Activated CD8-positive, alpha-beta memory T cell treated with anti-CD3 and anti-CD28 coated beads for 48 hours (primary cell): ENCODE measurements around the gene SLC24A1.
"Not testable (repeated sequence)": the region's sequence is repeated elsewhere in the genome, so short reads cannot be mapped to it uniquely, and the experiment has no call there.

ENCODE experiments used
- DNase-seq, 3 experiments: peaks; one replicate each; pipeline ENCODE4 v3.0.0-alpha.2; 2020; ENCODE audit warnings: low read depth in 2 of 3, low spot score in 2 of 3

The SLC24A1 gene

GRCh38 chr15:65621638-65622037, at the start of gene SLC24A1:
TSS of gene SLC24A1 (plus strand) at chr15:65621938. CDS start at chr15:65624081, 2,143 bp downstream.
- DNase-seq: no peak

DNA sequence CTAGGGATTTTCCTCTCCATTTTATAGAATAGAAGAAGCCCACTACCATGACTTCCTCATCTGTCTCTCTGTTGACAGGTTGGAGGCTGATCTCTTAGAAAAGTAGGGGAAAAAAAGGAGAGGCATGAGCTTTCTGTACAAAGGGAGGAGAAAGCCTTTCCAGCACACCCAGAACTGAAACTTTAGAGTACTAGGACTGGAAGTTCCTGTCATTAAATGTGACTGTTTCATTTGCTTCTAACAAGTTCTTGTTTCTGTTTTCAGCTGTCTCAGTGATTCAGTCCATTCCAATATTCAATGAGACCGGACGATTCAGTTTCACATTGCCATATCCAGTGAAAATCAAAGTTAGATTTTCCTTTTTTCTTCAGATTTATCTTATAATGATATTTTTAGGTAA, 49.8 kb upstream of the SLC24A1 start:
- DNase-seq: no peak

- DNase-seq: no peak
Measured at GRCh38 chr15:65576664-65577063, 45.1 kb upstream of the SLC24A1 start.

DNA sequence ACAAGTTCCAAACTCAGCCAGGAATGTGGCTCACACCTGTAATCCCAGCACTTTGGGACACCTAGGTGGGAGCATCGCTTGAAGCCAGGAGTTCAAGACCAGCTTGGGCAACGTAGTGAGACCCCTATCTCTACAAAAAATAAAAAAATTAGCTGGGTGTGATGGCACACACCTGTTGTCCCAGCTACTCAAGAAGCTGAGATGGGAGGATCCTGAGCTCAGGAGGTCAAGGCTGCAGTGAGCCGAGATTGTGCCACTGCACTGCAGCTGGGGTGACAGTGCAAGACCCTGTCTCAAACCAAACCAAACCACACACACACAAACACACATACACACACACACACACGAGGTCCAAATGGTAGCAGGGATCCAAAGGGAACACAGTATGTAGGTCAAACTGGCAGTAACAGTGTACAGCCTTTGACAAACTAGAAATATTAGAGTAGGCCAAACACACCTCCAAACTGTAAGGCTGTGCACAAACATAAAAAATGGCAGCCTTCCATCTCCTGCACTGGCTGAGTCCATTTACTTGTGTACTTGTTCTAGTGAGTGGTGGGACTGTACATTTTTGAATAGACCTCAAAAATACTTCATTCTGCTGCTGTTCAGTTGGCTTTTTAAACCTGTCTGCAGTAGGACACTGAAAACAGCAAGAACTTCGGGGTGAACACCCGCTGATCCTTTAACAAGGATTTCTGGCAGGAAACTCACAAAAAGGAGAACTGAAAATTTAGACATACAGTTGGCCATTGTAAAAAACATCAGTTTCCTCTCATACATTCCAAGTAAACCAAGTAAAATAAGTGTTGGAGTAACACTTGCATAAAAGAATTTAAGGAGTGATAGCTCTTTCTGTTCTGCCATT, 44.4 kb upstream of the SLC24A1 start:
- no peak for DNase-seq

DNA sequence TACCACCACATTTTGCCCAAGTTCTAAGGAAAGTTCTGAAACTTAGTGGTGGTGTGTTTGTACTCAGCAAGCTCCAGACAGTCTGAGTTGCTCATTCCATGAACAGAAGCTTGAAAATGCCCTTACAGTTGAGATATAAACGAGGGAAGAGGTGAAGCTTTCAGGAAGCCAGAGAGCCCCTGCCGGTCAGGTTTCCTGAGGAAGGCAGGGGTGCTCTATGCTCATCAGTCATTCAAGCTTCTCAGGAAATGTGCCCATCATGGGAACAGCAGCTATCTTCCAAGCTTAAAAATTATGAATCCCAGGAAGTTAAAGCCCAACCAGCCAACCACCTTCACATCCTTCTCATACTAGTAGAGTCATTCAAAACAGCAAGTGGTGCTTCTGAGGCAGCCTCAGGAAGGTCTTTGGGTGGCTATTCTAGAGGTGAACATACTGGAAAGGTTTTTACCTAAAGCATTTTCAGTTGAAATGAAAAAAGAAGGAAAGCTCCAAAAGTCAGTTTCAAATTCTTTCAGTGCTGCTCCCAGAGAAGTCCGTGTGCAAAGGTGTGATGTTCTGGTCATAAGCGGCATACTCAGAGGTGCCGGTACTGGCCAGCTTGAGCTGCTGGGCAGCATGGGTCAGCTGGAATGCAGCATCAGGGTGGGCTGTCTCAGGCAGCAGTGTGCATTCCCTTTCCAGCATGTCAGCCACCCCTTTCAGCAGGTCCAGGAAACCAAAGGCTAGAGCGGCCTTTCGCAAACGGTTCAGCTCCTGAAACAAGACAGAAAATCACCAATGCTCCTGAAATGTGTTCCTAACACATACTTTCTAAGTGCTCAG, 42.6 kb upstream of the SLC24A1 start:
- DNase-seq: no peak

DNA sequence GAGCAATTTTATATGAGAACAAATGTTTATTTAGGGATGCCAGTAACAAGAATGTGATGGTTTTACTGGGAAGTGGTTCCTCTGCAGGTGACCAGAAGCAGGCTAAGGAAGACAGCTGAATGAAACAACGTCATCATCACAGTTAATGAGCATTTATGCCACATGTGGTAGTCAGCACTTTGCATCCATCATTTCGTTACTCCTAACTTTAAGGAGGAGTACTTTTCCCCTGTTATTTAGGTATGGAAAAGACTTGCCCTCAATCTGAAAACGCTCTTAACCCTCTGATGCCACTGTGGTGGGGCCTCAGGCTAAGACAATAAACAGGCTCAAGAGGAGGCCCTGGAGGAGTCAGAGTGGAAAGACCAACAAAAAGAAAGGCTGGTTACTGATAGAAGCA, 42.0 kb upstream of the SLC24A1 start:
- DNase-seq: no peak

DNA sequence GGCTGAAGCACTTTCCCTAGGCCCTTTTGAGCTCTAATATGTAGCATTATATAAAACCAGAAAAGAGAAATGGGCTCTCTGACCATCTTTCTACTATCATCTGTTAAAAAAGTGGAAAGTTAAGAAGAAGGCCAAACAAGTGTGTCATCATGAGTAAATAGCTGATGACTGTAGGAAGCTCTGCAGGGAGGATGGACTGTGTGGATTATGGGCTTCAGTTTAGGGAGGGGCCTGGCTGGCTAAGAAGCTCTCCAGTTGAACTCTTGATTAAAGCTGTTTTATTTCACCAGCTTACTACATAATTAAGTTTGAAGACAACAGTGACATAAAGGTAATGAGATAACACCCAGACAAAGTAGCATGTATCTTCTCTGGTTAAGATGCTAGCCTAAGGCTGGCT, 41.5 kb upstream of the SLC24A1 start:
- no peak for DNase-seq

DNA sequence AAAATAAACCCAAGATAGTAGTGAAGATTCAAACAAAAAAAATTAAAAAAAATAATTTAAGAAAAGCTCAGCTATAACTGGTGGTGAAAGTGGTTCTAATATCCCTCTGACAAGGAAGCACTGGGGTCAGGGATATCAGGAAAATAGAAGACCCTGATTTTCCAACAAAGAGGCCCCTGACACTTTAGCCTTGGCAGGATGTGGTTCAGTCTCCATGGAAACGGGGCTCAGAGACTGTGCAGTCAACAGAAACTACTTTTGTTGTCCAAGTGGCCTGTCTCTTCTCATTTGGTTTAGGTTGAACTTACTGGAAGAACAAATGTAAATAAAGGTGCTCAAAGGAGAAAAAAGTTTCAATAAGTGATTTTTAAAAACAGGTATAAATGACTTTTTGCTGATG, 38.0 kb upstream of the SLC24A1 start:
- no peak for DNase-seq

- no peak for DNase-seq
Measured at GRCh38 chr15:65584241-65584640, 37.5 kb upstream of the SLC24A1 start.

DNA sequence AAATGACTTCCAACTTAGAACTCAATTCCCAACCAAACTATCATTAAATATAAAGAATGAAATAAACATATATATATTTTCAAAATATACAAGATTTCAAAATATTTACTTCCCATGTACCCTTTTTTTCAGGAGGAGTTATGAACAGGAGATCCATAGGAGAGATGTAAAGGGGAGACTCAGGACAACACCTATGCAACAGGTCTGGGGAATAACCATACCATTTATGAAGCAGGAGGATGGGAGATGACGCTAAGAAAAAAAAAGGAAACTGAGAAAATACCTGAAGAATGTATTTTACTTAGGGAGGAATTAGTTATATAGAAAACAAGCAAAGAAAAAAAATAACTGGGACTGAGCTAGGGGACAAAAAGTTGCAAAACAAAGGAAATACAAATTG, 34.6 kb upstream of the SLC24A1 start:
- no peak for DNase-seq

- no peak for DNase-seq
Measured at GRCh38 chr15:65595960-65596359, 25.8 kb upstream of the SLC24A1 start.

- DNase-seq: no peak
Measured at GRCh38 chr15:65598468-65598867, 23.3 kb upstream of the SLC24A1 start.

GRCh38 chr15:65599677-65600076, 22.1 kb upstream of the SLC24A1 start:
- DNase-seq: no peak

DNA sequence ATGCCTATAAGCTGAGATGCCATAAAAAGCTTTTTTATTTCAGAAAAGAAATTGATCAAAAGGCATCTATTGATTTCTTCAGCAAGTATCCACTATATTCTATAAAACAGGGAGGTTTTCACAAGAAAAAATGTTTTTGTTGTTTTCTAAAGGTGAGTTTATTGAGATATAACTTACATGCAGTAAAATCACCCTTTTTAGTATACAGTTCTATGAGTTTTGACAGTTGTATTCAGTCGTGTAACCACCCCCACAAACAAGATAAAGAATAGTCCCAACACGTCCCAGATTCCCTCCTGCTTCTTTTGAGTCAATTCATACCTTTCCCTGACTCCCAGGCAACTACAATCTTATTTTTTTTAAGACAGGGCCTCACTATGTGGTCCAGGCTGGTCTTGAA, 18.6 kb upstream of the SLC24A1 start:
- no peak for DNase-seq

GRCh38 chr15:65603559-65603958, 18.2 kb upstream of the SLC24A1 start:
- DNase-seq: no peak

DNA sequence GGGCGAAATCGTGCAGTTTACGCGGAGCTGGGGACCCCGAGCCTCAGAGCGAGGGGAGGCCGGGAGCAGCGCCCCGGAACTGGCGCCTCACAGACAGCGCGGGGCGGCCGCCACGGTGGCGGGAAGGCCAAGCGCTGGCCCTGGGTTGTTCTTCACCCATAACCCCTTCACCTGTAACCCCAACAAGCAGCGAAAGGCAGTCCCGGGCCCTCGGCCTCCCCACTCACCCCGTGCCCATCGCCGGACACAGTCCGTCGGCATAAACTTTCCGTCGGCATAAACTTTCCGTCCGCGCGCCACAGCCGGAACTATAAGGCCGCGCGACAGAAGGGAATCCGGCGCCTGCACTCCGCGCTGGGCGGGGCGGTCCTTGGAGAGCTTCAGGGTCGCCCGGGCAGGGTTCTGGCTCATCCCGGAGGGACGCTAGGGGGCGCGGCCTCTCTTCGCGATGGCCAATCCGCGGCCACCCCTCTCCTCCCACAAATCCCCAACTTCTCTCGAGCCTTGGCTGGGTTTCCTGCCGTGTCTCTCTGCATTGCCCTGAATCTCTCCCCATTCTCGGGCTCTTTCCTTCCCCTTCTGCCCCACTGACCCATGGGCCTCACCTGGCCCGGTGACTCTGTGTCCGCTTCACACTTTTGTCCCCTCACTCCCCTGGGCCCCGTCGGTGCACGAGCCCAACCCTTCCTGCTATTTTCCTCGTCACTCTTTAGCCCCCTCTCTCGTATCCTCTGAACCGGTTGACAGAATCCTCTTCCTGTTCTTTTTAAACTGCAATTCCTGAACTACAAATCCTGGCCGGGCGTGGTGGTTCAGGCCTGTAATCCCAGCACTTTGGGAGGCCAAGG, 10.6 kb upstream of the SLC24A1 start, which contains the start of gene INTS14:
Gene INTS14 (minus strand): TSS at position 261 of the 848 bp plus-strand sequence. CDS start 3,751 bp downstream, outside the sequence.
- DNase-seq: peak; percentile 91 to 94 (median 93)

GRCh38 chr15:65611888-65612615, 9.7 kb upstream of the SLC24A1 start:
- no peak for DNase-seq

DNA sequence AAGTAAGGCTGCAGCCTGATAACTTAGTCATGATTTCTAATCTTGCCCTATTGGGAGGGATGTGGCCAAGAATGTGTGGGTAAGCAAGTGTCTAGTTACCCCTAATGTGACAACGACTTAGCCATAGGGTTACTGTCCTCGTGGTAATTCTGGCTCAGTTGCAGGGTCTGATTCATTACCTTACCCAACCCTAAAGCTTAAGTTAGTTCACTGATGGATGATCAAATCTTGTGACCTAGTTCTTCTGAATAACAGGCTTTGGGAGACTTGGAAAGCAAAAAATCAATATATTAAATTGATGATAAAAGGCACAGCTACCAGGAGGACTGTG, 9.2 kb upstream of the SLC24A1 start:
- DNase-seq: no peak

DNA sequence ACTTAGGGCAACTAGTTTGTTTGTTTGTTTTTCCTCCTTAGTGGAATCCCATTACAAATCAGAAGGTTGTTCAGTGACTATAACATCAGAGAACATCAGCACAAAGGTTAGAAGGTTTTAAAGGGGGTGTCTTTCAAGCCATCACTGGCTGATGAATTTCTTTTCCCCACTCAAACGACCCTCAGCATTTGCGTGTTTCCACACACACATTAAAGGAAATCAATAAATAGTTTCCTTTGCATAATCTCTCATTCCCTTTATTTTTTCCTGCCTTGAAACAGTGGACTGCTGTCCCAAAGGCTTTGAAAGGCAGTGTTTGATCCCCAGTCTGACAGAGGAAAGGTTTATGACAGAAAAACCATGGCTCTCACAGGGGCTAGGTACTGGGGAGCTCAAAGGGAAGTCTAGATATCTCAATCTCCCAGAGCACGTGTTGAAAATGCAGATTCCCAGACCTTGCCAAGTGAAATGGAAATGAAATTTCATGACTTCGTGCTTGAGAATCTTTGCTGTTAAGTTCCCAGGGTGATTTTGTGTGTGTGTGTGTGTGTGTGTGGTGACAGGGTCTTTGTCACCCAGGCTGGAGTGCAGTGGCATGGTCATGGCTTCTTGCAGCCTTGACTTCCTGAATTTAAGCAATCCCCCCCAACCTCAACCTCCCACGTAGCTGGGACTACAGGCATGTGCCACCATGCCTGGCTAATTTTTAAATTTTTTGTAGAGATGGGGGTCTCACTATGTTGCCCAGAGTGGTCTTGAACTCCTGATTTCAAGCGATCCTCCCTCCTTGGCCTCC, 8.6 kb upstream of the SLC24A1 start:
- no peak for DNase-seq

DNA sequence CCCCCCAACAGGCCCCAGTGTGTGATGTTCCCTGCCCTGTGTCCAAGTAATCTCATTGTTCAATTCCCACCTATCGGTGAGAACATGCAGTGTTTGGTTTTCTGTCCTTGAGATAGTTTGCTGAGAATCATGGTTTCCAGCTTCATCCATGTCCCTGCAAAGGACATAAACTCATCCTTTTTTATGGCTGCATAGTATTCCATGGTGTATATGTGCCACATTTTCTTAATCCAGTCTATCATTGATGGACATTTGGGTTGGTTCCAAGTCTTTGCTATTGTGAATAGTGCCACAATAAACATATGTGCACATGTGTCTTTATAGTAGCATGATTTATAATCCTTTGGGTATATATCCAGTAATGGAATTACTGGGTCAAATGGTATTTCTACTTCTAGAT, 5.9 kb upstream of the SLC24A1 start:
- DNase-seq: not testable (repeated sequence)
